Heart right ventricle (tissue), 16 donors: ENCODE results near the gene SH3RF2. TPM values are rescaled to one million over a fixed set of nuclear protein-coding genes. Genes with fewer than 3 reads are reported as not detected.
A peak's percentile ranks its signal among the peaks of the same experiment; 100 is the strongest.

Experiments
- ATAC-seq, 8 donors: fragments of 200-7000 bp; cut with Tn5 transposase; one replicate each; pipeline ENCODE4 v1.9.1; 2020; ENCODE audit warnings: mild to moderate bottlenecking in 8 of 8, moderate library complexity in 8 of 8, moderate number of reproducible peaks in 1 of 8
- DNase-seq, 2 donors: peaks; one replicate each; pipeline ENCODE4 v3.0.0-alpha.2; 2020
- H3K27ac ChIP-seq, 10 donors: fragments of 200-600 bp; sonication (generic) in 2 of 10; one replicate each; pipeline versions ENCODE4 v1.5.0 to v1.8.0; 2020 to 2022; ENCODE audit warnings: mild to moderate bottlenecking in 3 of 10
- H3K27me3 ChIP-seq, 7 donors: fragments of 200-600 bp; one replicate each; pipeline ENCODE4 v1.8.0; 2021 to 2022; ENCODE audit warnings: mild to moderate bottlenecking in 2 of 7
- H3K36me3 ChIP-seq, 9 donors: fragments of 200-600 bp; sonication (generic) in 1 of 9; one replicate each; pipeline versions ENCODE4 v1.5.0 to v1.8.0; 2020 to 2022; ENCODE audit warnings: mild to moderate bottlenecking in 2 of 9
- H3K4me1 ChIP-seq, 9 donors: fragments of 200-600 bp; sonication (generic) in 1 of 9; one replicate each; pipeline versions ENCODE4 v1.5.0 to v1.8.0; 2020 to 2022; ENCODE audit warnings: mild to moderate bottlenecking in 4 of 9
- H3K4me3 ChIP-seq, 10 donors: fragments of 200-600 bp; sonication (generic) in 2 of 10; one replicate each; pipeline versions ENCODE4 v1.5.0 to v1.8.0; 2020 to 2022; ENCODE audit warnings: mild to moderate bottlenecking in 7 of 10, moderate library complexity in 2 of 10
- H3K9me3 ChIP-seq, 11 donors: fragments of 200-600 bp in 10 of 11; sonication (generic) in 2 of 11; one replicate each; pipeline versions ENCODE4 v1.5.0 to v1.8.0; 2013 to 2022; ENCODE audit warnings: mild to moderate bottlenecking in 2 of 11, control low read depth in 1 of 11, moderate library complexity in 1 of 11
- CTCF ChIP-seq, 9 donors: fragments of 200-600 bp; sonication (generic) in 2 of 9; IDR thresholded peaks; one replicate each; pipeline versions ENCODE4 v1.5.0 to v1.8.0; 2021 to 2022; ENCODE audit warnings: antibody characterized with exemption in 9 of 9, mild to moderate bottlenecking in 5 of 9, moderate library complexity in 1 of 9
- WGBS, 2 donors: extraction: QIAGEN DNeasy Blood & Tissue Kit; methylation state at CpG; one replicate each; pipeline ENCODE4 v1.1.7; 2013; ENCODE audit warnings: inconsistent platforms in 1 of 2; 5-methylcytosine and 5-hydroxymethylcytosine counted together
- intact Hi-C, 10 donors: fragments of 100-400 bp; cut with DNase I; formaldehyde crosslinking; loops; one replicate each; pipeline versions ENCODE4 v1.11.1 to v1.14.2; 2022
- polyA plus RNA-seq, 2 donors: library from polyadenylated mRNA; stranded (reverse); fragments of 200-250 nt; gene quantifications; one replicate each; pipeline ENCODE4 v1.2.3, GENCODE V29; 2013
- total RNA-seq, 10 donors: library from RNA; stranded (reverse); fragmentation: NEBNext Ultra II Directional in 3 of 10; extraction: Animal tissue kit (Norgen Biotek cat#: 25700) in 3 of 10; gene quantifications; one replicate each; pipeline versions ENCODE4 v1.2.1 to v1.2.4, GENCODE V29; 2021 to 2023
- donor health status: Arrhythmogenic right ventricular cardiomyopathy.
- donor health status: ischemic (EF 13 %, LVEDD 7.1; RV severe dilation, severe dysfunction).
- donor health status: healthy with polysubstance abuse.
- donor health status: DM: no; HTN: yes; CAD: no.
- donor health status: DM: no; HTN: no; CAD: no.
- donor health status: ischemic (EF 25% LVEDD 6.9; RV normal size, moderate dysfunction).
- donor health status: ischemic (EF 25% LVEDD 5.7; RV mildly dilated, moderate dysfunction).
- donor health status: healthy.
- donor health status: DM: yes; HTN: yes; CAD: no.
- donor health status: Ischemic cardiomyopathy.
- donor health status: ischemic (EF 35%, LVEDD 5.7; RV mildly dilated, moderate dysfunction).
- donor health status: nonischemic (EF 11% LVEDD 7.7; RV severe dilation, severe dysfunction).
- donor health status: DM: yes; HTN: yes; CAD: no.
- donor health status: PGD.
- donor health status: ischemic (EF 29% LVEDD 5.4; RV normal size, mild dysfunction).
- donor health status: nonischemic (EF 23%, LVEDD 6.1; RV moderate dilation, normal function).

The SH3RF2 gene
- total and polyA plus RNA-seq, 12 donors = 32.9 to 887 (median 219) TPM

GRCh38 chr5:146079695-146080373, 143.5 kb downstream of the SH3RF2 start:
- WGBS, 2 donors = 65 to 72% methylated on average over 7 of the region's 7 CpGs
- H3K4me3 ChIP-seq = no peak overlapping the region
- DNase-seq (no peak), ATAC-seq (peak in 1 of 8 donors; percentile 46)
- H3K4me1 ChIP-seq = peaks cover 0 to 35% (median 10%) of the 10 kb centered on the region in 9 donors
- no peaks in the 10 kb centered on the region for H3K27me3 ChIP-seq
- H3K9me3 ChIP-seq = no peaks in the 10 kb centered on the region
- no peaks in the 10 kb centered on the region for H3K36me3 ChIP-seq
- intact Hi-C loops = no loop called here
- H3K27ac ChIP-seq = no peak overlapping the region
- no peak for TF ChIP-seq CTCF (IDR thresholded peaks at IDR 0.05)

- no peak for DNase-seq
- Histone ChIP-seq H3K9me3 (no peaks in the 10 kb centered on the region), H3K36me3 (no peaks in the 10 kb centered on the region), H3K27ac (no peak overlapping the region), H3K4me1 (peaks cover 0 to 28% (median 10%) of the 10 kb centered on the region in 9 donors), H3K4me3 (no peak overlapping the region), H3K27me3 (no peaks in the 10 kb centered on the region)
- no peak for TF ChIP-seq CTCF (IDR thresholded peaks at IDR 0.05)
- intact Hi-C loops = no loop called here
- WGBS, 2 donors = 20 to 27% methylated on average over 6 of the region's 6 CpGs
- peak in 5 of 8 donors; percentile 29 to 57 (median 39) for ATAC-seq
Observed at GRCh38 chr5:146081556-146081955, 145.2 kb downstream of the SH3RF2 start.

GRCh38 chr5:146082798-146083197, 146.4 kb downstream of the SH3RF2 start:
- TF ChIP-seq CTCF (IDR thresholded peaks at IDR 0.05) = no peak
- WGBS, 2 donors = 97 to 99% methylated on average over 3 of the region's 3 CpGs
- DNase-seq = no peak
- no peaks in the 10 kb centered on the region for H3K9me3 ChIP-seq
- H3K36me3 ChIP-seq = no peaks in the 10 kb centered on the region
- H3K4me3 ChIP-seq = no peak overlapping the region
- peaks cover 0 to 25% (median 10%) of the 10 kb centered on the region in 9 donors for H3K4me1 ChIP-seq
- no peaks in the 10 kb centered on the region for H3K27me3 ChIP-seq
- ATAC-seq = no peak
- H3K27ac ChIP-seq = no peak overlapping the region
- intact Hi-C loops = no loop called here

DNA sequence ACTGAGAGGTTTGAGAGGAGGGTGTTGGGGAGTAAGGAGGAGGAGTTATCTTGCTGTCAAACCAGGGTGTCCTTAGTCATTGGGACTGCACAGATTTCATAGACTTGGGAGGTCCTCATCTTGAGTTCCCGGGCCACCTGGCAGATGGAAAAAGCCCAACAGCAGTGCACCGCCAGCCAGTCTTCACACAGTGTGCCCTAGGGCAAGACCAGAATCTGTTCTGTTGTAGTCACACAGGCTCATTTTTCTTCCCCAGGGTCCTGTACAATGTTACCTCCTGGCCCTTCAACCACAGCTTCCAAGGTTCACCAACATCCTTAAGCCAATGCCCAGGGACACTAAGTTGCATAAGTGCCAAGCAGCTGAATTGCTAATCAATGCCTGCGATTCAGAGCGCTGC, 148.0 kb downstream of the SH3RF2 start:
- peaks cover 0 to 25% (median 10%) of the 10 kb centered on the region in 9 donors for H3K4me1 ChIP-seq
- no peak for ATAC-seq
- no peaks in the 10 kb centered on the region for H3K27me3 ChIP-seq
- intact Hi-C loops = no loop called here
- WGBS, 2 donors = 96% methylated on average over 4 of the region's 4 CpGs
- TF ChIP-seq CTCF (IDR thresholded peaks at IDR 0.05) = no peak
- H3K27ac ChIP-seq = no peak overlapping the region
- H3K4me3 ChIP-seq = no peak overlapping the region
- DNase-seq = no peak
- H3K9me3 ChIP-seq = no peaks in the 10 kb centered on the region
- H3K36me3 ChIP-seq = no peaks in the 10 kb centered on the region
